GM19463 (cell line): ENCODE measurements around the gene MBIP.
A peak's percentile ranks its signal among the peaks of the same experiment; 100 is the strongest.
"Not testable (repeated sequence)": the region's sequence is repeated elsewhere in the genome, so short reads cannot be mapped to it uniquely, and the experiment has no call there.

Experiments
- ATAC-seq: cut with Tn5 transposase; IDR thresholded peaks from one replicate; pipeline ENCODE4 v1.9.1; 2021; ENCODE audit warnings: mild to moderate bottlenecking, moderate library complexity; ENCODE audit not compliant: unreplicated experiment

The MBIP gene, protein sequence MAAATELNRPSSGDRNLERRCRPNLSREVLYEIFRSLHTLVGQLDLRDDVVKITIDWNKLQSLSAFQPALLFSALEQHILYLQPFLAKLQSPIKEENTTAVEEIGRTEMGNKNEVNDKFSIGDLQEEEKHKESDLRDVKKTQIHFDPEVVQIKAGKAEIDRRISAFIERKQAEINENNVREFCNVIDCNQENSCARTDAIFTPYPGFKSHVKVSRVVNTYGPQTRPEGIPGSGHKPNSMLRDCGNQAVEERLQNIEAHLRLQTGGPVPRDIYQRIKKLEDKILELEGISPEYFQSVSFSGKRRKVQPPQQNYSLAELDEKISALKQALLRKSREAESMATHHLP

DNA sequence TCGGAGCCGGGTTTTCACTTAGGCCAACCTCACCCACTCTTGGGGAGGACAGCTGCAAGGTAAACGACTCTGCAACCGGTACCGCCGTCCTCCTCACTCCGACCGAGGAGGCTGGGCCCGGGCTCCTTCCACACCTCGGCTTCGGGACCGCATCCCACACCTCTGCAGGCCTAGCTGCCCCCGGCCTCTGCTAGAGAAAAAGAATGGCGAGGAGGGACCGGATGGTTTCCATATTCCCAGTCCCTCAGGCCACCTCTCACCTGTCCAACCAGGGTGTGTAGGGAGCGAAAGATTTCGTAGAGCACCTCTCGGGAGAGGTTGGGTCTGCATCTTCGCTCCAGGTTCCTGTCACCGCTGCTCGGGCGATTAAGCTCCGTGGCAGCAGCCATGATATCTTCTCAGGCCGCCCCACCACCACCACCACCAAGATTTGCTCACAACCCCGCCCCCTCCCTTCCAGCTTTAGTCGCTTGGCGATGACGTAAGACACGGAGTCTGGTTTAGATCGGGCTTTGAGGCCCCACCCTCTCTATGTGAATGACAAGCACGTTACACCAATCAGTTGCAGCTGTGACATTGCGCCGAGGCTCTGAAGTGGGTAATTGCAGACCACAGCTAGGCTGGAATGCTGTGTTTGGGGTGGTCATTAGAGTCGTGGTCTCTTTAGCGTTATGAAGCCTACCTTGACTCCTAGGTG, at the start of gene MBIP:
MBIP (minus strand) TSS at position 438 of the 697 bp plus-strand sequence; CDS start at position 389, 49 bp downstream.
- ATAC-seq: peak; percentile 98

DNA sequence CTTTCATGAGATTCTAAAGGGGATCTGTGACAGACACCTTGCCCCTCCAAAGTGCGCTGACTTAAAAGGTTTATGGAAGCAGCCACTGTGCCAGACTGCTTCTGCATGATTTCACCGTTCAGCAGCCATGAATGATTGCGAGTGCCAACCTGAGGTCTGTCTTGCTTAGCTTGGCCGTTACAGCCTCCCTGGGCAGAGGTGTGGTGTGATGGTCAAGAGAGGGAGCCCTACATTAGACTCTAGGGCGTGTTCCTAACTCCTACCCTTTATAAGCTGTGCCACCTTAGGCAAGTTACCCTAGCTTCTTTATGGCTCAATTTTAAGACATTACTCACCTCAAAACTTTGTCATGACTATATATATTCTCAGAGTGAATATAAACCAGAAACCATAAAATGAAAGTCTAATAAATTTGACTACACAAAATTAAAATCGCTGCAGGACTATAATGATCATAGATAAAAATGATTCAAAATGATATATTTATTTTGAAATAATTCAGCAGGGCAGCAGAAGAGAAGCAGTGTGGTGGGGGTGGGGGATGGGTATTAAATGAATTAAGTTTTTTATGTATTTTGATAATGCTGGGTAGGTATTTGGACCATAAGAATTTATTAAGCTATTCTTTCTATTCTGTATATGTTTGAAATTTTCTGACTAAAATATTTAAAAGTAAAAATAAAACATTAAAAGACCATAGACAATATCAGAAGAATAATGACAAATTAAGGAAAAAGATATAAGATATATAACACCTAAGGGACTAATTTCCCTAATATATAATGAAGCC, 47.7 kb upstream of the MBIP start:
- no peak for ATAC-seq

DNA sequence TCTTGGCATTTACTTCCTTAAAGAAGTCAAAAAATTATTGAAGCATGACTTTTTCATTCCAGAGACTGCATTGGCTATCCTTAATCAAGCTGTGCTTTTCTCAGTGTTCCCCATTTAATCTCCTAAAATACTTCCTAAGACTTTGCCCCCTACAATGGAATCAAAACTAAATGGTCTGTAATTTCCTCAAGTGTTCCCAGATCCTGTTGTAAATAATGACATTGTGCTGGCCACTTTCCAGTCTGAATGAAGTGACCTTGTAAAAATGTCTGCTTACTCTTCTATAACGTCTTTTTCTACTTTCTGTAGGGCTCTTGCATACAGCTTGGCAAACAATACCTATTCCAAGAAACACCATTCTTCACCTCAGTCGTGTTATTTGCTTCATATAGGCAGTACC, 45.3 kb upstream of the MBIP start:
- no peak for ATAC-seq

DNA sequence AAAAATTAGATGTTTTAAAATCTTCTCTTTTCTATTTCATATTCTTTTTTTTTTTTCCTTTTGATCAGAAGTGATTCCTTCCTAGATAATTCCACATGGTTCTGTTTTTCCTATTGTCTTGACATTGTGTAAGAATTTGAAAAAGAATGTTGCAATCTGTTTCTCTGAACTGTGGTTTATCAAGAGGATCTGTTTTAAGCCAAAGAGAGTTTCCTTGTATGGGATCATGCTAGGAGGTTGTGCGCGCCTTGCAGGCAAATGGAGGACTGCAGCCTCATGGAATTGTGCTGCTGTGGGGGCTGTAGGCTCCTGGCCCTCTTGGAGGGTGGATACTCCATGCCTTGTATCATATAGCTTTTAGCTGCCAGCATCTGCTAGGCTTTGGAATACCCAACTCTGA, 43.3 kb upstream of the MBIP start:
- ATAC-seq: no peak

DNA sequence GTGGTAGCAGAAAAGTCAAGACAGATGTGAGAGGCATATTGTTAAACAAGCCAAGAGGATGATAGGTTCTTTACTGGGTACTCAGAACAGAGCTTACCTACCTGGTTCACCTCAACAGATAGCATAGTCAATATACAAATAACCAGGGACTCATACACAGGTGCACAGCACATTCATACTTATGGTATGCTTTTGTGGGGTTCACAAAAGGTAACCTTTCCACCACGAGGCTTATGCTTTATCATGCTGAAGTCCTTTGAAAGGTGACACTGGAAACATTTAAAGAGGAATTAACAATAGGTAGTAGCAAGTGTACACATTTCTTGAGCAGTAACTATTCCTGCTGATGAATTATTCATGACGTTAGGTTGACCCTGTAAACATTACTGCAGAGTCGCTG, 42.2 kb upstream of the MBIP start:
- no peak for ATAC-seq

DNA sequence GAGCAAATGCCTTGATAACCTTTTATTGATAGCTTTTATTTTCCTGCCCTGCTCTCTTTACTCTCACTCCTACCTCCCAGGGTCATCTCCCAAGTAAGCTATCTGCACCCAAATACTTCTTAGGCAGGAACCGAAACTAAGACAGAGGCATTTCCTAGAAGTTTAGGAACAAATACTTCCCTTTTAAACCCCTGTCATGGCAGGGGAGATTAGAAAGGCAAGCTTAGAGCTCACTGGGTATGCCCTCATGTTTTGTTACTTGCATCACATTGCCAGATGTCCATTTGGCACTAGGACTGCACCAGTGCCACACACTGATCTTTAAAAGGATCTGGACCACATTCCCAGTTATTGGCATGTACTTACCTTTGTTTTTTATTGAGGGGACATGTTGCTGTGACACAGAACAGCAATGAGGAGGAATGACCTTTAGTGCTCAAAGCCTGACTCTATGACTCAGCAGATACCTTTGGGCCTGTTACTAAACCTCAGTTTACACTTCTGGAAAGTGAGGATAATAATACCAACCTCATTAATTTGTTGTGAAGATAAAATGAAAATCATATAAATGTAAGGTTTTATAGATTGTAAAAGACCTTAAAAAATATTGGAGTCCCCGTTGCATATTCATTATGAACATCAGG, 40.9 kb upstream of the MBIP start:
- ATAC-seq: no peak

DNA sequence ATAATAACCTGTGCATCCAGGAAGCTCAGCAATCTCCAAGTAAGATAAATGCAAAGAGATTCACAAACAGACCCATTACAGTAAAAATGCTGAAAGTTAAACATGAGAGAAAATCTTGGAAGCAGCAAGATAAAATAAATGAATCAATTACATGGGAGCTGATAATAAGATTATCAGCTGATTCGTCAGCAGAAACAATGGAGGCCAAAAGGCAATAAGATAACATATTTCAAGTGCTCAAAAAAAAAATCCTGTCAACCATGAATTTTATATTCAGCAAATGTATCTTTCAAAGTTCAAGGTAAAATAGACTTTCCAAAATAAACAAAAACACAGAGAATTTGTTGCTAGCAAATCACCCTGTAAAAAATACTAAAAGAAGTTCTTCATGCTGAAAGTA, 36.4 kb upstream of the MBIP start:
- no peak for ATAC-seq

DNA sequence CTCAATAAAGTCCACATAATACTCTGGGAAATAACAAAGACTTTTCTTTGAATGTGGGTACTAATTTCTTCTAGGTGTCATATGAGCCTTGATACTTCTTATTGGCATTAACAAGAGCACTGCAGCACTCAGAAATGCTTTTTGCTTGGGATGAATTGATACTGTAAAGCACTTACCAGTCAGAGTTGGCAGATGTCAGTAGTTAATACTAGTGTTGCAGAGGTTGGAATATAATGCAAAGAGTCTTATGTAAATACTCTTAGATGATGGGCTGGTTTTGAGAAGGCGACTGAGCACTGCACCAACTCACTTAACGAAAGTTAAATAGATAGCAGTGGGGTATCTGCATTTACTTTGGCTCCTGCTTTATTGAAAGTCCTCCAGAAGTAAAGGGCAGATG, 25.6 kb upstream of the MBIP start:
- no peak for ATAC-seq

DNA sequence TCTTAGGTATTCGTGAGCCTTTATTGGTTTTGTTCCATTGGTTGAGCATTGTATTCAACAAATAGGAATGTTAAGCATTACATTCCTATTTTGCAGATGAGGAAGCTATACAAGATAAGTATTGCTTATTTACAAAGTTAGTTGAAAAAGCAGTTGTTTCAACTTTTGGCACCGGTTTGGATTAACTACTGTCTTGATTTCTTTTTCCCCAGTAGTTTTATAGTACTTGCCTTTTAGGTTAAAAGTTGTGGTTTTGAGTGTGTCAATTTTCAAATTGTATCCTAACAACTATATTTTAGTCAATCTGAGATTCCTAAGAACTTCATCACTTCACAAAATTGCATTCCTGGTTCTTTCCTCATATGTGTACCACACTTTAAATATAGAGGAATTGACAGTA, 23.8 kb upstream of the MBIP start:
- ATAC-seq: no peak

DNA sequence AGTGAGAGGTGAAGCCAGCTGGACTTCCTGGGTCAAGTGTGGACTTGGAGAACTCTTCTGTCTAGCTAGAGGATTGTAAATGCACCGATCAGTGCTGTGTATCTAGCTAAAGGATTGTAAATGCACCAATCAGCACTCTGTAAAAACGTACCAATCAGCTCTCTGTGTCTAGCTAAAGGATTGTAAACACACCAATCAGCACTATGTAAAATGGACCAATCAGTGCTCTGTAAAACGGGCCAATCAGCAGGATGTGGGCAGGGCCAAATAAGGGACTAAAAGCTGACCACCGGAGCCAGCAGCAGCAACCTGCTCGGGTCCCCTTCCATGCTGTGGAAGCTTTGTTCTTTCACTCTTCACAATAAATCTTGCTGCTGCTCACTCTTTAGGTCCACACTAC, 21.4 kb upstream of the MBIP start:
- not testable (repeated sequence) for ATAC-seq

DNA sequence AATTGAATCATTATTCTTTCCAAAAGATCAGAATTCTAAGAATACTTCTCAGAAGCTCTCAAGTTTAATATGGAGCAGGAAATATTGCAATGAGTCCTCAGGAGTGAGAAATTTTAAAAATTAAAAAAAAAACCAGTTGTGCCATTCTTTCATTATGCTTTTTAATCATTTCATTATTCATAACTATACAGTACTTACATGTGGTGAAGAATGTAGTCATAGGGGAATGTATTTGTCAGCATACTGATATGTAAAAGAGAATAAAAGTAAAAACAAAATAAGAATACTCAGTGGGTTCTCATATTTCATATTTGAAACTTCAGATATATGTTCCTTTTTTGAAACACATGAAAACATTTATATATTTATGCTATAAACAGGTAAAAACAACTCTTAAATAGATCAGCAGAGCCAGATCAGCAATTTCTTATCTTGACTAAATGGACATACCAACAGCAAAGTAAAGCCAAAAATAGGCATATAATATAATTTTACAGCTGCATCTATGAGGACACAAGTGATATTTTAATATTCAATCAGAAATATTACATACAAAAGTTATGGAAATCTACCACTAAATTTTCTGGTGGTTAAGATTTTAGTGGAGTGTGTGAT, 19.9 kb upstream of the MBIP start:
- no peak for ATAC-seq

DNA sequence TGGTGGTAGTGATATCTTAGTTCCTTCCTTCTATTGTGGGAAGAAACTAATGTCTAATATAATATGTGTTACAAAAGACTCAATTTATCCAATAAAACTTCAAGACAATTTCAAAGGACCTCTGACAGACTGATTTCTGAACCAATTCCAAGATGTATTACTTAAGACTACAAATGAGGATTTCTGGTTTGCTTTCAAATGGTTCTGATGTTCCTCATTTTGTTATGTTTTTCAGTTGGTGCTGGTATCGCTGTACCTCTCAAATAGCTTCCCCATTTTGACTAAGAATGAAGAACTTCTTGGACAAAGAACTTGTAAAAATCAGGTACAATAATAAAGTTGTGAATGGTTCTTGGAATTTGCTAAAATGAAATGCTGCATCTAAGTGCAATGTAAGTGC, 19.4 kb upstream of the MBIP start:
- ATAC-seq: no peak

DNA sequence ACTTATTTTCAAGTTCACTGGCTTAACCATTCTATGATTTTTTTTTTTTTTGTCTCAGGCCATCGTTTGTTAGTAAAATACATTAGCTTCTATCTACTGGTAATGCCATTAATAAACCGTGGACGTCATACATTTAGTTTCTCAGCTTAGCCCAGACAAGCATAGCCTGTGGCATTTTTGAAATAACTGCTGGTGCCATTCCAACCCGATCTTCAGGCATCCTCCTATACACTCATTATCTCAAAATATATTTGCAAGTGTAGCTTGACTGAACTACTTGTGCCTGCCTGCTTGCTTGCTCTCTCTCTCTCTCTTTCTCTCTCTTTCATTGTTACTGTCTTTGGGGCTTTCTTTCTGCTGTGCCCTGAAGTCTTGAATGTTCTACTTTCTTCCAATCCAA, 12.7 kb upstream of the MBIP start:
- ATAC-seq: no peak

DNA sequence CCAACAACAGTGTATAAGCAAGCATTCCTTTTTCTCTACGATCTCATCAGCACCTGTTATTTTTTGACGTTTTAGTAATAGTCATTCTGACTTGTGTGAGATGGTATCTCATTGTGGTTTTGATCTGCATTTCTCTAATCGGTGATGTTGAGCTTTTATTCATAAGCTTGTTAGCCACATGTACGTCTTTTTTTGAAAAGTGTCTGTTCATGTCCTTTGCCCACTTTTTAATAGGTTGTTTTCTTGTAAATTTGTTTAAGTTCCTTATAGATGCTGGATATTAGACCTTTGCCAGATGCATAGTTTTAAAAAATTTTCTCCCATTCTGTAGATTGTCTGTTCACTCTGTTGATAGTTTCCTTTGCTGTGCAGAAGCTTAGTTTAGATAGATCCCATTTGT, 7.1 kb upstream of the MBIP start:
- ATAC-seq: not testable (repeated sequence)

DNA sequence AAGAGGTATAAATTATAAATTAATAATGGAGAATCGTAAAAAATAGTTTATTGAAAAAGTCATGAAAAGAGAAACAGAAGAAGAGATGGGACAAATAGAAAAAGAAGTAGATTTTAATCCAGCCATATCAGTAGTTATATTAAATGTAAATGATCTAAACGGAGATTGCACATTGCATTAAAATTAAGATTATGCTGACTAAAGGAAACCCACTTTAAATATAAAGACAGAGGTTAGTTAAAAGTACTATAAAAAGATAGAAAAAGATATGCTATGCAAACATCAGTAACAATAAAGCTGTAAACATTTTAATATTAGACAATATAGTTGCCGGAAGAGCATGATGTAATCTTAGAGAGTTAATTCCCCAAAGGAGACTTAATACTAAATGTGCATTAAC, 5.4 kb upstream of the MBIP start:
- ATAC-seq: no peak

DNA sequence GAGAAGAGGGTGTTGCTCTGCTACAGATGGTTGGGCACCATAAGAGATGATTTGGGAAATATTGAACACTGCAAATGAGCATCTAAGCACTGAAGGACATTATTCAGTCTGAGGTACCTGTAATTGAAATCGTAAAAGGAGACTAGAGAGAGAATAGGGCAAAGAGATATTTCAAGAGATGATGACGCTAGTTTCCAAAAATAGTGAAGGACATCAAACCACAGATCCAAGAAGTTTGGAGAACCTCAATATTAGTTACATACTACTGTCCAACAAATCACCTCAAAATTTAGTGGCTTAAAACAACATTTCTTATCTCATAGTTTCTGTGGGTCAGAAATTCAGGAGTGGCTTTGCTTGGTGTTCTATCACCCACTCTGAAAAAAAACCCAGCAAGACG, 4.5 kb upstream of the MBIP start:
- no peak for ATAC-seq

DNA sequence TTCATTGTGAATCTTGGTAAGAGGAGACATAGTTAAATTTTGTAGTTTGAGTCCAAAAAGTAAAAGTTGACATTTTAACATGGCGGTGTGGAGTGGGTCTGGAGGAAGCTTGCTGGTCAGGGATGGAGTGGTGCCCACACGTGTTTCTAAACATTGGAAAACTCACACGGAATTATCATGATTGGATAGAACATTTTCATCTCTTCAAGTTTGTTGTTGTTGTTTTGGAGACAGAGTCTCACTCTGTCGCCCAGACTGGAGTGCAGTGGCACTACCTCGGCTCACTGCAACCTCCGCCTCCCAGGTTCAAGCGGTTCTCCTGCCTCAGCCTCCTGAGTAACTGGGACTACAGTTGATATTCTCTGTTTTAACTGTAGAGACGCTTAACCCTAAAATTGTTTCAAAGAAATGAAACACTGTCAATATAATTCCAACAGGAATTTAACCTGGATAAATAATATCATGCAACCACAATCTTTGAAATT, 502 bp upstream of the MBIP start:
- peak; percentile 23 for ATAC-seq

DNA sequence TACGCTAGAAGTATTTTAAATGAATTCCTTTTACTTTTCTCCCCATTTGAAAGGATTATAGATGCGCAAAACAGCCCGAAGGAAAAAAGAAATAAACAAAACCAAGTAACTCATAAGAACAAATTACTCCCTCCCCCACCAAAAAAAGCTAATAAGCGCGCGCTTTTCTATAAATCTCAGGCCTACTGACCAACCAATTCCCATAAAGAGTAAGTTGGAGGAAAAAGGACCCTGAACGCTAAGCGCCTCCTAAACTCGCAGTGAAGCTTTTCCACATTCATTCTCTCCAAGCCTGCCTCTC, 588 bp downstream of the MBIP start:
- ATAC-seq: no peak

DNA sequence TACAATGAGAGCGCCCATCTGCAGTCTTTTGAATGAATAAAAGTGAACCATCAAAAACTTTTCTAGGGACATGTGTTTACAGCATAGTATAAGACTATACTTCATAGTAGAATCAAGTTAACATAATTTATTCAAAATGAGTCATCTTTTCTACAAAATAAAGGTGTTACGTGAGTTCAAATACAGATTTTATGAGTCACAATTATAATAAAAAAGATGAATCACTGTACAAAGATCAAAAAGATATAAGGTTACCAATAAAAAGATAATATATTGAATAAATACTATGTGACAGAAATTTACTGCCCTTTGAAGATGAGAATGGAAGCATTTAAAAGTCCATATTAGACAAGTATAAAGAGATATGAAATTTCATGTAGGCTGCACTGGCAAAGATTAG, 2.8 kb downstream of the MBIP start:
- no peak for ATAC-seq

DNA sequence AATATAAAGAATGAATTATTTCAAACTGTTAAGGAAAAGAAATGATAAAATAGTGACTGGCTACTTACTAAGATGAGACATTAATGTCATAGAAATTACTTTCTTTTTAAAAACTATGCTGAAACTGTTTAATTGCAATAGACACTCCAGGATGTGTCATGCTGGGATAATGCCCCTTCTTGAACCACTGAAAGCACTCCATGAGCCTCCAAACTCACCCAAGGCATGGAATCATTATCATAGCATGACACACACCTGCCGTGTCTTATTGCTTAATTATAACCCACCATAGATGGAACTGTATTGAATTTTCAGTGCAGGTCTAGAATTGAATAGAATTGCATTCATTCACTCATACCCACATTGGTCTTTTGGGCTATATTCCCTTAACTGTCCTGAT, 4.3 kb downstream of the MBIP start:
- ATAC-seq: no peak
